Measurements from ENCODE around the gene TMEM165.

DNA sequence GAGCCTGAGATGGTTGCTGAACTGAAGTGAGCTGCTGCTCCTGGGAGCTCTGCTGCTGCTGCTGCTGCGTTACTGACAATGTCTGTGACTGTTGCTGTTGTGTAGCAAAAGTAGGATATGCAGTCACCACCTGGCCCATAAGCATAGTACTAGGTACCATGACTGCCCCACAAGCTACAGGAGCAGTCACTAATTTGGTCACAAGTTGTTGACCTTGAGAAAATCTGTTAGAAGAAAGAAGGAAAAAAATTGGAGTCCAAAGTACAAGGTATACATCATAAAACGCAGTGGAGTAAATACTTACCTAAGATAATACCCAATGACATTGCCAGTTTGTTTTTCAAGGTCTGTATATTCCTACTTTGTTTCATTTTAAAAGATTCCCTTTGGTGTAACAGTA lies 42.6 kb downstream of the TMEM165 start:
- TF ChIP-seq, protein P1, sequence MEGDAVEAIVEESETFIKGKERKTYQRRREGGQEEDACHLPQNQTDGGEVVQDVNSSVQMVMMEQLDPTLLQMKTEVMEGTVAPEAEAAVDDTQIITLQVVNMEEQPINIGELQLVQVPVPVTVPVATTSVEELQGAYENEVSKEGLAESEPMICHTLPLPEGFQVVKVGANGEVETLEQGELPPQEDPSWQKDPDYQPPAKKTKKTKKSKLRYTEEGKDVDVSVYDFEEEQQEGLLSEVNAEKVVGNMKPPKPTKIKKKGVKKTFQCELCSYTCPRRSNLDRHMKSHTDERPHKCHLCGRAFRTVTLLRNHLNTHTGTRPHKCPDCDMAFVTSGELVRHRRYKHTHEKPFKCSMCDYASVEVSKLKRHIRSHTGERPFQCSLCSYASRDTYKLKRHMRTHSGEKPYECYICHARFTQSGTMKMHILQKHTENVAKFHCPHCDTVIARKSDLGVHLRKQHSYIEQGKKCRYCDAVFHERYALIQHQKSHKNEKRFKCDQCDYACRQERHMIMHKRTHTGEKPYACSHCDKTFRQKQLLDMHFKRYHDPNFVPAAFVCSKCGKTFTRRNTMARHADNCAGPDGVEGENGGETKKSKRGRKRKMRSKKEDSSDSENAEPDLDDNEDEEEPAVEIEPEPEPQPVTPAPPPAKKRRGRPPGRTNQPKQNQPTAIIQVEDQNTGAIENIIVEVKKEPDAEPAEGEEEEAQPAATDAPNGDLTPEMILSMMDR (conservative IDR thresholded peaks at IDR 0.05 in 1 of 2, IDR thresholded peaks at IDR 0.05 in 1 of 2; ENCODE audit: extremely low read depth in 1 of 2, insufficient read depth in 1 of 2, low read depth in 1 of 2, low read length in 2 of 2), result no peak
- TF ChIP-seq EZH2 (IDR thresholded peaks at IDR 0.05; ENCODE audit: borderline replicate concordance, low read length), result no peak

Data from mammary epithelial cell (primary cell).